GM10266 (cell line): ENCODE results near the gene ZNF648.

ENCODE experiments used
- DNase-seq: peaks from one replicate; pipeline ENCODE4 v3.0.0; 2012; ENCODE audit errors: extremely low spot score
- TF ChIP-seq, protein P1 (sequence below): IDR thresholded peaks from 2 replicates; pipeline ENCODE4 v1.5.1; 2012; ENCODE audit warnings: mild to moderate bottlenecking, low read depth; ENCODE audit not compliant: control insufficient read depth, insufficient read depth; ENCODE audit errors: missing control alignments

ZNF648 gene, protein sequence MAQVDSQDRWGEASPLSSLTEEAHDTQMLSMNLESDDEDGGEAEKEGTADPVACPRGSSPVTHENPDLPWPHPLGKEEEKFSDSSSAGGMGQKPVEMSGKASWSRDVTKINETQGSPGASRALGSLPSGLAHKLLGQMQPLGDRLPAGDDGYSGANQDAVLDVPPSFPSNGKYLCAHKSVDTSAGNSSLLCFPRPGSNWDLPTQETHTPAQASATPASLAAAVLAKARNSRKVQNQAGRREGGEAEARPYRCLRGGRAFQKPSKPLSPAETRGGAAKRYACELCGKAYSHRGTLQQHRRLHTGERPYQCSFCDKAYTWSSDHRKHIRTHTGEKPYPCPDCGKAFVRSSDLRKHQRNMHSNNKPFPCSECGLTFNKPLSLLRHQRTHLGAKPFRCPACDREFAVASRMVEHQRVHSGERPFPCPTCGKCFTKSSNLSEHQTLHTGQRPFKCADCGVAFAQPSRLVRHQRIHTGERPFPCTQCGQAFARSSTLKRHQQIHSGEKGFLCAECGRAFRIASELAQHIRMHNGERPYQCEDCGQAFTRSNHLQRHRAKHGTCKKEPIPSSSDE

DNA sequence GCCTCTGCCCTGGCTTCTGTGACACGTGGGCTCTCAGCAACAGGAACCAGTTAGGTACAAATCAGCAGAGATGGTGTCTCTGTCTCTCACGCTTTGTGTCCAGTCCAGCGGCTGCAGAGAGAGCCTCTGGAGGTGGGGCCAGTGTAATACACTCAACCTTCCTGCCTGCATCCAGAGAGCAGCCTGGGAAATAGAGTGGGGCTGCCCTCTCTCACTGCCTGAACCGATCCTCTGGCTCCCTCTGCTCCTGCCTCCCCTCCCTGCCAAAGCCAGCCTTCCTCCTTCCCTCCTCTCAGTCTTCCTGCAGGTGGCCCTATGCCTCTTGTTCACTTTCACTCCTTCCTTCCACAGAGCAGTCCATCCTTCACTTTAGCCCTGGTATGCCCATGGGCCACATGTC lies at the start of gene ZNF648:
Gene ZNF648 (minus strand): TSS at position 119 of the 400 bp plus-strand sequence. CDS start 3,702 bp downstream, outside the sequence.
- TF ChIP-seq, protein P1, sequence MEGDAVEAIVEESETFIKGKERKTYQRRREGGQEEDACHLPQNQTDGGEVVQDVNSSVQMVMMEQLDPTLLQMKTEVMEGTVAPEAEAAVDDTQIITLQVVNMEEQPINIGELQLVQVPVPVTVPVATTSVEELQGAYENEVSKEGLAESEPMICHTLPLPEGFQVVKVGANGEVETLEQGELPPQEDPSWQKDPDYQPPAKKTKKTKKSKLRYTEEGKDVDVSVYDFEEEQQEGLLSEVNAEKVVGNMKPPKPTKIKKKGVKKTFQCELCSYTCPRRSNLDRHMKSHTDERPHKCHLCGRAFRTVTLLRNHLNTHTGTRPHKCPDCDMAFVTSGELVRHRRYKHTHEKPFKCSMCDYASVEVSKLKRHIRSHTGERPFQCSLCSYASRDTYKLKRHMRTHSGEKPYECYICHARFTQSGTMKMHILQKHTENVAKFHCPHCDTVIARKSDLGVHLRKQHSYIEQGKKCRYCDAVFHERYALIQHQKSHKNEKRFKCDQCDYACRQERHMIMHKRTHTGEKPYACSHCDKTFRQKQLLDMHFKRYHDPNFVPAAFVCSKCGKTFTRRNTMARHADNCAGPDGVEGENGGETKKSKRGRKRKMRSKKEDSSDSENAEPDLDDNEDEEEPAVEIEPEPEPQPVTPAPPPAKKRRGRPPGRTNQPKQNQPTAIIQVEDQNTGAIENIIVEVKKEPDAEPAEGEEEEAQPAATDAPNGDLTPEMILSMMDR, result no peak
- DNase-seq, result no peak

DNA sequence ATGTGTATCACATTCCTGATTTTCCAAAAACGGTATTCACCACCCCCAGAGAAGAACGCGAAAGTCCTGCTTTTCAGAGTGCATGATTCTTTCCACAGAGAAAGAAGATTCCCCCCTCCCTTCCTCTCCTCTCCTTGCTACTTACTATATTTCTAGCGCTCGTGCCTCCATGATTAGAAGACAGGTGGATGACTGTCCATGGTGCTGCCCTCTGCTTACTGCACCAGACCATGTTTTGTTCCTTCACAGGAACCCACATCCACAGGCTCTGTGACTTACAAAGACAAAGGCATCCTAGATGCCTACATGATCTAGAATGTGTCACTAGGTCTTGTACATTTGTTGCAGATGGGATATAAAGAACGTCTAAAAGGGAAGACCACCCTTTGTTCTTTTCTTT lies 49.1 kb upstream of the ZNF648 start:
- TF ChIP-seq, protein P1, result no peak
- no peak for DNase-seq

DNA sequence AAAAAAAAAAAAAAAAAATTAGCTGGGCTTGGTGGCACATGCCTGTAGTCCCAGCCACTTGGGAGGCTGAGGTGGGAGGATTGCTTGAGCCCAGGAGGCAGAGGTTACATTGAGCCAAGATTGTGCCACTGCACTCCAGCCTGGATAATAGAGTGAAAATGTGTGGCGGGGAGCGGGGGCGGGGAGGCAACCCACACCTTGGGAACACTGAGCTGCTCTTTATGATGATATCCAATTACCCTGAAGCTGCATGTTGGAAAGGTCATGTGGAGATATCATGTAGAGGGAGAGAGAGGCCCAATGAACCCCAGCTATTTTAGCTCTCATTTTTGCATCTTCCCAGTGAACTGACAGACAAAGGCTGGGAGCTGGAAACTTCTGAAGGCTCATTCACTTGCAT lies 48.3 kb upstream of the ZNF648 start:
- TF ChIP-seq, protein P1, result no peak
- no peak for DNase-seq

DNA sequence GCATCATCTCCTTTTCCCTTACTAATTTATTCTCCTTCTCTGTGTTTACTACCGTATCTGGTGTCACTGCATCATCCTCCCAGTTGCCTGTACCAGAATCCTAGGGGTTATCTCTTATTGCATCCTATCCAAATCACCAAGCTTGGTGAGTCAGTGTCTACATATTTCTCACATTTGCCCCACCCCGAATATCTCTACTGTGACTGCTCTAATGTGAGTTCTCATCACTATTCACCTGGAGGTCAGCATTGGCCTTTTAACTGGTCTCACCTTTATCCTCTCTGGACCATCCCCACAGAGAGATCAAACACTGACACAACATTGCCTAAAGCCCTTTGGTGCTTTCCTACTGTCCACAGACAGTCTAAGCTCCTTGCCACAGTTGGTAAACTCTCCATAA lies 45.7 kb upstream of the ZNF648 start:
- DNase-seq, result no peak
- TF ChIP-seq, protein P1, result no peak

DNA sequence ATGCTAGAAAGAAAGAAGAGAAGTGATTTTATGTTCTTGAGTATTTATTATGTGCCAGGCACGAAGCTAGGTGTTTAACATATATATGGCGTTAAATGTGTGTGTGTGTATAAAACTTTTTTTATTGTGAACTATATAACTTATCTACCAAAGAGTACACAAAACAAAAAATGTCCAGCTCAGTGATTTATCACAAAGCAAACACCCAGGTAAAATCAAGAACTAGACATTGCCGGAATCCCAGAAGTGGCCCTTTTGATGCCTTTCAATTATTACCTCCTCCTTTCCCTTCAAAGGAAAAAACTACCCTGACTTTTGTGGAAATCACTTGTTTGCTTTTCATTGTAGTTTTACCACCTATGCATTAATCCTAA lies 40.5 kb upstream of the ZNF648 start:
- DNase-seq, result no peak
- TF ChIP-seq, protein P1, result no peak

DNA sequence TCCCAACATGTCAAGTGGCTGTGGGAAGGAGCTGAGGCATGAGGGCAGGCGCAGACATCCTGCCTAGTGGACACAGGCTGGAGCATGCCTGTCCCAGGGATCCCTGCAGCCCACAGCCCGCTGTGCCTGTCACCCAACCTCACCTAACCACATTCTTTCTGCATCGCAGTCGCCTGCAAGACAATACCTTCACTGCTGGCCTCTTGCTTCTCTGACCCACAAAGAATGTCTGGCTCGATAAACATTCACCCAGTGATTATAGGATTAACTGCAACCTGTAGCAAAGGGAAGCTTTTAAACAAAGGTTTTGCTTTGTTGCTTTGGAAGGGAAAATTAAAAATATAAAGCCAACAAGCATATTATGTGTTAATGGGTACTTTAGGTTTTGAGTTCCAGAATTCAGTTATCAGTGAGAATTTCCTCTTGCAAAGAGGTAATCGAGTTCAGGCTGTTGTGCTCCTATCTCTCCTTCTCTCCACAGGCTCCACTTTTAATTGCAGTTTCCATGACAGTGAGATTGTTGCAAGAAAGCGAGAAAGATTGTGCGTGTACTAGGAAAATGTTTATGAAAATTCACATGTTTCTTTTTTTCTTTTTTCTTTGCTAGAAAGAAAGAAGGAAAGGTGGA lies 40.0 kb upstream of the ZNF648 start:
- TF ChIP-seq, protein P1, result no peak
- no peak for DNase-seq

DNA sequence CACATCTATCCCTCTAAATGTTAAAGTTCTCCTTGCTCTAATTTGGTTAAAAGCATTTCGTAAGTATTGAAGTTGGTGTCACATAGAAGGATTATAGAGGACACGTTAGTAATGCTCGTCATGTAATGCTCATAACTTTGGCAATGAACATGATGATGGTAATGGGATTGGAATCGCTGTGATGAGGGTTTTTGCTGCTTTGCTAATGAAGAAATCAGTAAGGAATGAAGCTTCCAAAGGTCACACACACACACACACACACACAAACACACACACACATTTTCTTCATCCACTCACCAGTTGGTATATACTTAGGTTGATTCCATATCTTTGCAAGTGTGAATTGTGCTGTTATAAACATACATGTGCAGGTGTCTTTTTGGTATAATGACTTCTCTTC lies 36.8 kb upstream of the ZNF648 start:
- TF ChIP-seq, protein P1, result no peak
- no peak for DNase-seq
